ENCODE results near the gene ZNF565. TPM values are rescaled to one million over a fixed set of nuclear protein-coding genes. Genes with fewer than 3 reads are reported as not detected.

Gene ZNF565
- 10 to 100 TPM in 1 of 4 donors, 1 to 10 TPM in 3; 7.2 to 13.1 (median 7.4) TPM for total RNA-seq

DNA sequence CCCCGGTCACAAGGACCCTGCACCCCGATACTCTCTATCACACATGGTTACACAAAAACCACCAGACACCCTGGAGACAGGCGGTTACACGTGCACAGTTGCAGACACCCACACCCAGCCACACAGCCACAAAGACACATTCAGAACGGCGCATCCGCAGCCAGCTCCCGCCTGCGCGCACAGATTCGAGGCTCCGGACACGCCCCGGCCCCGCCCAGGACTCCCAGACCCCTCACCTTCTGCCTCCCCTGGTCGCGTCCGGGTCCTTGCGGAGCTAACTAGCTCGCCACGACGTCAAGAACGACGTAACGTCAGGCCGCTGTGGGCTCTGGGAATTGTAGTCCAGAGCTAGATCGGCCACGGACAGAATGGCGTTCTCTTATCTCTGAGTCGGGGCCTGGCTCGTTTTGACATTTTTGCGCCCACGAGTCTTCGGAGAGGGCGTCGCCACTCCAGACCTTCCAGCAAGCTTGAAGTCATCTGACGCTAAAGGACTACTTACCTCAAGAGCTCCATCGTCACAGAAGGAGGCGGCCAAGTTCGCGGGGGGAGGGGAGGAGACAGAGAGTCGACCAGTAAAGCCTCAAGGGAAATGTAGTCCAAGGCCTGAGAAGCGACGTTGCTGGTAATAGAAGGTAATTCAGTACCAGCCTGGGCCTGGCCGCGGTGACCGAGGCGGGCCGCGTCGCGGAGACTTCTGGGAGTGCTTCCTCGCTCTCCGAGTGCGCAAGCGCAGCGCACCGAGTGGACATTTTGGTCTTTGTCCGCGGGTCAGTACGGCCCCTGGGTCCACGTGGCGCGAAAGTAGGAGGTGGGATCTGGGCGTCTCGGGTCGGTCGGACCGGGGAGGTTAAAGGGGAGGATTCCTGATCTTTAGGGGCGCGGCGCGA is at the start of gene ZNF565, which contains the start of gene ZNF146:
TSS of gene ZNF565 (minus strand) at position 280 of the 890 bp plus-strand sequence. CDS start 12,680 bp downstream, outside the sequence.
TSS of gene ZNF146 (plus strand) at position 721 of the 890 bp plus-strand sequence. CDS start 21,335 bp downstream, outside the sequence.
- peak within 1 kb of the TSS; percentile 76 to 95 (median 94) for H3K27ac ChIP-seq
- intact Hi-C loops (cut with DNase I): loop anchor here (10.0 kb wide), 1 partner anchor 270 kb away; the partner anchor contains the start of gene ZNF566
- peaks cover 10 to 12% of the 10 kb centered on the region in 2 donors for H3K4me1 ChIP-seq
- H3K9me3 ChIP-seq: no peaks in the 10 kb centered on the region
- TF ChIP-seq POLR2A (IDR thresholded peaks at IDR 0.05): peak; percentile 54 to 83
- TF ChIP-seq, protein P1, sequence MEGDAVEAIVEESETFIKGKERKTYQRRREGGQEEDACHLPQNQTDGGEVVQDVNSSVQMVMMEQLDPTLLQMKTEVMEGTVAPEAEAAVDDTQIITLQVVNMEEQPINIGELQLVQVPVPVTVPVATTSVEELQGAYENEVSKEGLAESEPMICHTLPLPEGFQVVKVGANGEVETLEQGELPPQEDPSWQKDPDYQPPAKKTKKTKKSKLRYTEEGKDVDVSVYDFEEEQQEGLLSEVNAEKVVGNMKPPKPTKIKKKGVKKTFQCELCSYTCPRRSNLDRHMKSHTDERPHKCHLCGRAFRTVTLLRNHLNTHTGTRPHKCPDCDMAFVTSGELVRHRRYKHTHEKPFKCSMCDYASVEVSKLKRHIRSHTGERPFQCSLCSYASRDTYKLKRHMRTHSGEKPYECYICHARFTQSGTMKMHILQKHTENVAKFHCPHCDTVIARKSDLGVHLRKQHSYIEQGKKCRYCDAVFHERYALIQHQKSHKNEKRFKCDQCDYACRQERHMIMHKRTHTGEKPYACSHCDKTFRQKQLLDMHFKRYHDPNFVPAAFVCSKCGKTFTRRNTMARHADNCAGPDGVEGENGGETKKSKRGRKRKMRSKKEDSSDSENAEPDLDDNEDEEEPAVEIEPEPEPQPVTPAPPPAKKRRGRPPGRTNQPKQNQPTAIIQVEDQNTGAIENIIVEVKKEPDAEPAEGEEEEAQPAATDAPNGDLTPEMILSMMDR (IDR thresholded peaks at IDR 0.05): peak in 4 of 6 experiments; percentile 13 to 48 (median 34)
- H3K36me3 ChIP-seq: no peaks in the 10 kb centered on the region
- H3K27me3 ChIP-seq: no peaks in the 10 kb centered on the region
- peak; percentile 98 for DNase-seq
- H3K4me3 ChIP-seq (replicated peaks in 1 of 3): peak within 1 kb of the TSS; percentile 26 to 89 (median 56)
- 0 to 1% methylated on average over 32 to 42 of the region's 73 CpGs for WGBS, 2 donors

DNA sequence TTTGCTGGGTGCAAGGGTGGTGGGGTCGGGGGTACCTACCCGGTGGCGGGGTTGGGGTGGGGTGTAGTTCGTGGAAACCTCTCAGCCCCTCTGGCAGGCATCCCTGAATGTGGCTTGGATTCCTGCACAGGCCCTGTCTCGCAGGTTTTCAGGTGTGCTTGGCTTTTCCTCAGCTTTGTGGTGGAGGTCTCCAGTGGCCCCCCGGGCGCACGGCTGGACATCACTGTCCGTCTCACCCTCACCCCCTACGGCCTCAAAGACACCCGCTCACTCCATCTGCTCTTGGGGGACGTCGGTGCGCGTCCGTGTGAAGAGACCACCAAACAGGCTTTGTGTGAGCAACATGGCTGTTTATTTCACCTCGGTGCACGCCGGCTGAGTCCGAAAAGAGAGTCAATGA is 44.7 kb upstream of the ZNF565 start:
- H3K9me3 ChIP-seq: no peaks in the 10 kb centered on the region
- DNase-seq: no peak
- H3K4me1 ChIP-seq: no peaks in the 10 kb centered on the region
- no peak for TF ChIP-seq POLR2A (IDR thresholded peaks at IDR 0.05)
- TF ChIP-seq, protein P1 (IDR thresholded peaks at IDR 0.05): no peak
- no peaks in the 10 kb centered on the region for H3K27me3 ChIP-seq
- no peaks in the 10 kb centered on the region for H3K36me3 ChIP-seq
- no peak overlapping the region for H3K27ac ChIP-seq
- 96 to 98% methylated on average over 18 of the region's 20 CpGs for whole genome bisulfite sequencing, 2 donors
- intact Hi-C loops (cut with DNase I): no loop called here
- no peak overlapping the region for H3K4me3 ChIP-seq (replicated peaks in 1 of 3)

DNA sequence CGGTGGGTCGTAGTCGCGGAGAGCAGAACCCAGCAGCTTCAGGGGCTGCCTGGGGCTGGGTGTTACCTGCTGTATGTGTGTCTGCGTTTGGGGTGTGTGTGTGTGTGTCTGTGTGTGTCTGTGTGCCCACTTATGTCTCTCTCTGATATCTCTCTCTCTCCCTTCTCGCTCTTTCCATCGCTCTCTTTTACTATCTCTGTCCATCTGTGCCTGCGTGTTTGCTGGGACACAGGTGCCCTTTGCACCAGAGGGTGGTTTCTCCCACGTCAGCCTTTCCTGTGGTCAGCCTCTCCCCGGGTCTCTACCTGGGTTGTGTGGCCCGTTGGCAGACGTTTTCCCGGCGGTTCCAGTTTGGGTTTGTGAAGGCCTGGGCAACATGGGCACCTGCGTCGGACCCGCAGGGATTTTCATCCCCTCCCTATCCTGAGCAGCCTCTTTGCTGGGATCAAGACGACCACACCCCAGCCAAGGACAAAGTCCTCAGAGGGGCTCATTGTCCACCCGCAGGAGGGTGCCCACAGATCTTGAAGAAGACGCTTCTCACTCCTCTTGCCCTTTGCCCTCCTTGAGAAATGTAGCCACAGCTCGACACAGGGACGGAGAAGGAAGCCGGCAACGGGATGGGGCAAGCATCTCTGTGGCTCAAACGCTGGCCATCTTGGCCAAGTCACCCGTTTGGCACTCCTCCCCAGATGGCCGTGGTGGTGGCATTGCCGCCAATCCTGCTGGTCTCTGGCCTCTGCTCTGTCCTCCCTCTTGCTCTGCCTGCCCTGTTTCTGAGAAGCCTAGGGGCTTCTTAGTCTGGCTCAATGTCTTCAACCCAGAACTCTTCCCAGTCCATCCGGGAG is 43.8 kb upstream of the ZNF565 start:
- no peak overlapping the region for H3K27ac ChIP-seq

DNA sequence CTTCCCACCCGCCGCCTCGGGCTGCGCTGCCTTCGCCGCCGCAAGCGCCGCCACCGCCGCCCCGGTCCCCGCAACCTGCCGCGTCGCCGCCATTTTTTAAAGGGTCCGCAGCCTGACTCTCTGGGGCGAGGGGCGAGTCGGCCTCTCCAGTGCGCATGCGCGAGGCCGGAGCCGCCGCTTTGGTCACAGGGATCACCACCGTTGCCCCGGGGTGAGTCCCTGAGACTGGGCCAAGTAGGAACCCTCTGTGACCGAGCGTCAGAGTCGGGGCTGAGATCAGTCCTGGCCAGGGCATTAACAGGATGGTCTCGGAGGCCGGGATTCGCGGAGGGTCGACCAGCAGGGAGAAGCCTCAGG is 43.0 kb upstream of the ZNF565 start:
- H3K4me3 ChIP-seq (replicated peaks in 1 of 3): peak overlapping the region; percentile 3 to 79 (median 50)

More for the DNA sequence above, 43.8 kb upstream of the ZNF565 start:
- TF ChIP-seq, protein P1 (IDR thresholded peaks at IDR 0.05): no peak
- TF ChIP-seq POLR2A (IDR thresholded peaks at IDR 0.05): no peak
- no peak for DNase-seq
- H3K36me3 ChIP-seq: no peaks in the 10 kb centered on the region
- intact Hi-C loops (cut with DNase I): no loop called here
- 86 to 95% methylated on average over 25 of the region's 29 CpGs for WGBS, 2 donors
- no peaks in the 10 kb centered on the region for H3K9me3 ChIP-seq
- H3K4me3 ChIP-seq (replicated peaks in 1 of 3): peak overlapping the region in 2 of 3 donors; percentile 3 to 50
- H3K27me3 ChIP-seq: no peaks in the 10 kb centered on the region
- H3K4me1 ChIP-seq: no peaks in the 10 kb centered on the region

More for the DNA sequence above, 43.0 kb upstream of the ZNF565 start:
- DNase-seq: peak; percentile 58 to 62
- peak overlapping the region in 1 of 3 donors; percentile 63 for H3K27ac ChIP-seq
- H3K4me1 ChIP-seq: no peaks in the 10 kb centered on the region
- intact Hi-C loops (cut with DNase I): no loop called here
- H3K27me3 ChIP-seq: no peaks in the 10 kb centered on the region
- TF ChIP-seq, protein P1 (IDR thresholded peaks at IDR 0.05): no peak
- peak in 1 of 2 donors; percentile 22 for TF ChIP-seq POLR2A (IDR thresholded peaks at IDR 0.05)
- no peaks in the 10 kb centered on the region for H3K9me3 ChIP-seq
- 0% methylated on average over 3 of the region's 37 CpGs; no CpG with 5 or more reads in 1 of the 2 donors for WGBS, 2 donors
- no peaks in the 10 kb centered on the region for H3K36me3 ChIP-seq

Data from thyroid gland (tissue), 4 donors.